ENCODE measurements around the gene PHF20. TPM values are rescaled to one million over a fixed set of nuclear protein-coding genes. Genes with fewer than 3 reads are reported as not detected.

PHF20 gene
- total RNA-seq, 1 experiment from 2014 or later: 56.7 TPM

- CTCF ChIA-PET: no interaction called here
- H3K9me3 Mint-ChIP-seq (ENCODE audit: low read depth, unreplicated experiment): no peaks in the 10 kb centered on the region
- intact Hi-C loops (cut with micrococcal nuclease; ENCODE audit: unreplicated experiment): no loop called here
- H3K27me3 Mint-ChIP-seq (ENCODE audit: unreplicated experiment): no peaks in the 10 kb centered on the region
- no TSS peak for BruUV-seq (replicated peaks)
- DNase-seq: no peak
- TF ChIP-seq, protein P1, sequence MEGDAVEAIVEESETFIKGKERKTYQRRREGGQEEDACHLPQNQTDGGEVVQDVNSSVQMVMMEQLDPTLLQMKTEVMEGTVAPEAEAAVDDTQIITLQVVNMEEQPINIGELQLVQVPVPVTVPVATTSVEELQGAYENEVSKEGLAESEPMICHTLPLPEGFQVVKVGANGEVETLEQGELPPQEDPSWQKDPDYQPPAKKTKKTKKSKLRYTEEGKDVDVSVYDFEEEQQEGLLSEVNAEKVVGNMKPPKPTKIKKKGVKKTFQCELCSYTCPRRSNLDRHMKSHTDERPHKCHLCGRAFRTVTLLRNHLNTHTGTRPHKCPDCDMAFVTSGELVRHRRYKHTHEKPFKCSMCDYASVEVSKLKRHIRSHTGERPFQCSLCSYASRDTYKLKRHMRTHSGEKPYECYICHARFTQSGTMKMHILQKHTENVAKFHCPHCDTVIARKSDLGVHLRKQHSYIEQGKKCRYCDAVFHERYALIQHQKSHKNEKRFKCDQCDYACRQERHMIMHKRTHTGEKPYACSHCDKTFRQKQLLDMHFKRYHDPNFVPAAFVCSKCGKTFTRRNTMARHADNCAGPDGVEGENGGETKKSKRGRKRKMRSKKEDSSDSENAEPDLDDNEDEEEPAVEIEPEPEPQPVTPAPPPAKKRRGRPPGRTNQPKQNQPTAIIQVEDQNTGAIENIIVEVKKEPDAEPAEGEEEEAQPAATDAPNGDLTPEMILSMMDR (IDR thresholded peaks at IDR 0.05; ENCODE audit: unreplicated experiment): no peak
- no peak overlapping the region for H3K4me3 Mint-ChIP-seq (ENCODE audit: low read depth, unreplicated experiment)
- H3K27ac Mint-ChIP-seq (ENCODE audit: unreplicated experiment): no peak overlapping the region
- peaks cover 14% of the 10 kb centered on the region for H3K36me3 Mint-ChIP-seq (ENCODE audit: insufficient read depth, unreplicated experiment)
- no peaks in the 10 kb centered on the region for H3K4me1 Mint-ChIP-seq (ENCODE audit: low read depth, unreplicated experiment)
Observed at GRCh38 chr20:35912881-35913280, 141.1 kb downstream of the PHF20 start.

GRCh38 chr20:35917077-35917476, 145.3 kb downstream of the PHF20 start:
- intact Hi-C loops (cut with micrococcal nuclease; ENCODE audit: unreplicated experiment): no loop called here
- DNase-seq: no peak
- Mint-ChIP-seq H3K9me3 (ENCODE audit: low read depth, unreplicated experiment) (no peaks in the 10 kb centered on the region), H3K4me3 (ENCODE audit: low read depth, unreplicated experiment) (no peak overlapping the region), H3K36me3 (ENCODE audit: insufficient read depth, unreplicated experiment) (peaks cover 26% of the 10 kb centered on the region), H3K4me1 (ENCODE audit: low read depth, unreplicated experiment) (no peaks in the 10 kb centered on the region), H3K27me3 (ENCODE audit: unreplicated experiment) (no peaks in the 10 kb centered on the region), H3K27ac (ENCODE audit: unreplicated experiment) (no peak overlapping the region)
- CTCF ChIA-PET: interaction anchor here (0.6 kb wide), 1 partner anchor 14 kb away, joined by 4 read pairs; no protein-coding TSS in a partner anchor
- BruUV-seq (replicated peaks): no TSS peak
- TF ChIP-seq, protein P1 (IDR thresholded peaks at IDR 0.05; ENCODE audit: unreplicated experiment): no peak

GRCh38 chr20:35918021-35918420, 146.2 kb downstream of the PHF20 start:
- Mint-ChIP-seq H3K27ac (ENCODE audit: unreplicated experiment) (no peak overlapping the region), H3K27me3 (ENCODE audit: unreplicated experiment) (no peaks in the 10 kb centered on the region), H3K4me1 (ENCODE audit: low read depth, unreplicated experiment) (no peaks in the 10 kb centered on the region), H3K4me3 (ENCODE audit: low read depth, unreplicated experiment) (no peak overlapping the region), H3K9me3 (ENCODE audit: low read depth, unreplicated experiment) (no peaks in the 10 kb centered on the region), H3K36me3 (ENCODE audit: insufficient read depth, unreplicated experiment) (peaks cover 23% of the 10 kb centered on the region)
- CTCF ChIA-PET: no interaction called here
- no TSS peak for BruUV-seq (replicated peaks)
- intact Hi-C loops (cut with micrococcal nuclease; ENCODE audit: unreplicated experiment): no loop called here
- TF ChIP-seq, protein P1 (IDR thresholded peaks at IDR 0.05; ENCODE audit: unreplicated experiment): no peak
- no peak for DNase-seq

GRCh38 chr20:35920523-35920922, 148.7 kb downstream of the PHF20 start:
- peaks cover 12% of the 10 kb centered on the region for H3K36me3 Mint-ChIP-seq (ENCODE audit: insufficient read depth, unreplicated experiment)
- TF ChIP-seq, protein P1 (IDR thresholded peaks at IDR 0.05; ENCODE audit: unreplicated experiment): no peak
- H3K27ac Mint-ChIP-seq (ENCODE audit: unreplicated experiment): no peak overlapping the region
- DNase-seq: no peak
- CTCF ChIA-PET: no interaction called here
- no peaks in the 10 kb centered on the region for H3K27me3 Mint-ChIP-seq (ENCODE audit: unreplicated experiment)
- BruUV-seq (replicated peaks): no TSS peak
- H3K4me1 Mint-ChIP-seq (ENCODE audit: low read depth, unreplicated experiment): no peaks in the 10 kb centered on the region
- no peaks in the 10 kb centered on the region for H3K9me3 Mint-ChIP-seq (ENCODE audit: low read depth, unreplicated experiment)
- no peak overlapping the region for H3K4me3 Mint-ChIP-seq (ENCODE audit: low read depth, unreplicated experiment)
- intact Hi-C loops (cut with micrococcal nuclease; ENCODE audit: unreplicated experiment): no loop called here
